GM21367 (cell line): ENCODE data around the gene SRP14.

Experiments used
- ATAC-seq: cut with Tn5 transposase; IDR thresholded peaks from one replicate; pipeline ENCODE4 v1.9.1; 2021; ENCODE audit not compliant: unreplicated experiment

The SRP14 gene

GRCh38 chr15:39990706-39991105 lies 48.3 kb downstream of the SRP14 start:
- ATAC-seq, result no peak

GRCh38 chr15:39987821-39988220 lies 51.2 kb downstream of the SRP14 start:
- no peak for ATAC-seq
